ENCODE data around the gene VEGFA. TPM values are rescaled to one million over a fixed set of nuclear protein-coding genes. Genes with fewer than 3 reads are reported as not detected.

The VEGFA gene
- total RNA-seq, 2 donors from 2014 or later = 113 to 216 TPM

DNA sequence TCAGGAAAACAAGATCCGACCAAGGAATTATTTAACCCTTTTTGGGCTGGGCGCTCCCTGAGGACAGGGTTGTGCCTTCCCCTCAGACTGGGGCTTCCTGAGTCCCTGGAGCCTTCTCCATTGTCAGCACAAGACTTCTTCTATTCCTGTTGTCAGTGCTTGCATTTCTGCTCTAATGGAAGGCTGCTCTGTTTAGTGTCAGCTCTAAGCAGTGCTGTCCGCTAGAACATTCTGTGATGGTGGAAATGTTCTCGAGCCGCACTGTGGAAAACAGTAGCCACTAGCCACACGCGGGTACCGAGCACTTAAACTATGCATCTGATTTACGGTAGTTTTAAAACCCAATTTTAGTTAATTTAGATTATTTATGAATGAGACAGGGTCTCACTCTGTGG lies 64.0 kb downstream of the VEGFA start:
- H3K4me3 ChIP-seq = no peak overlapping the region
- DNase-seq = no peak
- H3K9ac ChIP-seq (ENCODE audit: low read depth in 2 of 2, low read length in 2 of 2) = no peak overlapping the region
- intact Hi-C loops (cut with DNase I) = no loop called here
- no peaks in the 10 kb centered on the region for H3K4me1 ChIP-seq
- no peaks in the 10 kb centered on the region for H3K36me3 ChIP-seq
- H3K27me3 ChIP-seq = no peaks in the 10 kb centered on the region
- H3K27ac ChIP-seq = no peak overlapping the region
- no peaks in the 10 kb centered on the region for H3K9me3 ChIP-seq
- TF ChIP-seq CTCF (IDR thresholded peaks at IDR 0.05) = no peak

DNA sequence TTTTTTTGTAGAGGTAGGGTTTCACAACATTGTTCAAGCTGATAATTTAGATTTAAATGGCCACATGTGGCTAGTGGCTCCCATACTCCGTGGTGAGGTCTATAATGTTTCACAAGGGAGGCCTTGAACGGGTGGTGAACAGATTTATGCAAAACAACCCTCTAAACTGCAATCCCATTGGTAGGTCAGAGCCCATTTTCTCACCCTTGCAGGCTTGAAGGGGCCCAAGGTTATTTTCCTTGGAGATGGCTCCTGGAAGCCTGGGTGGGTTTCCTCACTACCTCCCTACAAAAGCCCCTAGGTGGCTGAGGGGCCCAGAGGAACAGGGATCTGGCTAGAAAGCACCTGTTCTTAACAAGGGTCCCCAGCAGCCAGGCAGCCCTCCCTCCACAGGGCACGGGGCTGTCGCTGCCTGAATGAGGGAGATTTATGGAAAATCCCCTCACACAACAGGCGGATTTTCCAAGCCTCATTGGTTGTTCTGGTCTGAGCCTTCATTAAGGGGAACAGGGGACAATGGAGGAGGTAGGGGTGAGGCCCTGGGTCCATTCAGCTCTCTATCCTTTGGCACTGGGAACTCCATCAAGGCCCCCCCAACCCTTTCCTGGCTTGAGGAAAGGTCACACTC lies 64.6 kb downstream of the VEGFA start:
- H3K27ac ChIP-seq = no peak overlapping the region
- no peaks in the 10 kb centered on the region for H3K27me3 ChIP-seq
- intact Hi-C loops (cut with DNase I) = no loop called here
- no peak overlapping the region for H3K4me3 ChIP-seq
- H3K9ac ChIP-seq (ENCODE audit: low read depth in 2 of 2, low read length in 2 of 2) = no peak overlapping the region
- H3K36me3 ChIP-seq = no peaks in the 10 kb centered on the region
- H3K9me3 ChIP-seq = no peaks in the 10 kb centered on the region
- TF ChIP-seq CTCF (IDR thresholded peaks at IDR 0.05) = no peak
- H3K4me1 ChIP-seq = no peaks in the 10 kb centered on the region
- DNase-seq = no peak

GRCh38 chr6:43835872-43836419 lies 65.9 kb downstream of the VEGFA start:
- Histone ChIP-seq H3K27me3 (no peaks in the 10 kb centered on the region), H3K9ac (ENCODE audit: low read depth in 2 of 2, low read length in 2 of 2) (no peak overlapping the region), H3K36me3 (no peaks in the 10 kb centered on the region), H3K9me3 (no peaks in the 10 kb centered on the region), H3K27ac (no peak overlapping the region), H3K4me3 (no peak overlapping the region), H3K4me1 (no peaks in the 10 kb centered on the region)
- DNase-seq = no peak
- intact Hi-C loops (cut with DNase I) = no loop called here
- TF ChIP-seq CTCF (IDR thresholded peaks at IDR 0.05) = no peak

Other genes with a start within 250 kb of the VEGFA start
- gene XPO5, start 194.2 kb upstream of the VEGFA start, total RNA-seq = 10 to 100 TPM; 23.1 to 32.3 TPM
- 10 to 100 TPM; 12.3 to 23.8 TPM for gene POLH, start 194.0 kb upstream of the VEGFA start, total RNA-seq
- gene GTPBP2, start 140.9 kb upstream of the VEGFA start, total RNA-seq = 10 to 100 TPM; 50.0 to 51.7 TPM
- 10 to 100 TPM; 47.7 to 48.8 TPM for gene MAD2L1BP, start 134.4 kb upstream of the VEGFA start, total RNA-seq
- gene RSPH9, start 125.2 kb upstream of the VEGFA start, total RNA-seq = not detected
- gene MRPS18A, start 82.4 kb upstream of the VEGFA start, total RNA-seq = 100 to 1,000 TPM in 1 of 2 donors, 10 to 100 TPM in 1; 83.6 to 120 TPM

Data from colonic mucosa (tissue), 4 donors.